ENCODE measurements around the gene MMP23B. TPM values are rescaled to one million over a fixed set of nuclear protein-coding genes. Genes with fewer than 3 reads are reported as not detected.
A peak's percentile ranks its signal among the peaks of the same experiment; 100 is the strongest.

The MMP23B gene
- total and polyA plus RNA-seq, 7 donors = 1.8 to 58.7 (median 3.6) TPM

DNA sequence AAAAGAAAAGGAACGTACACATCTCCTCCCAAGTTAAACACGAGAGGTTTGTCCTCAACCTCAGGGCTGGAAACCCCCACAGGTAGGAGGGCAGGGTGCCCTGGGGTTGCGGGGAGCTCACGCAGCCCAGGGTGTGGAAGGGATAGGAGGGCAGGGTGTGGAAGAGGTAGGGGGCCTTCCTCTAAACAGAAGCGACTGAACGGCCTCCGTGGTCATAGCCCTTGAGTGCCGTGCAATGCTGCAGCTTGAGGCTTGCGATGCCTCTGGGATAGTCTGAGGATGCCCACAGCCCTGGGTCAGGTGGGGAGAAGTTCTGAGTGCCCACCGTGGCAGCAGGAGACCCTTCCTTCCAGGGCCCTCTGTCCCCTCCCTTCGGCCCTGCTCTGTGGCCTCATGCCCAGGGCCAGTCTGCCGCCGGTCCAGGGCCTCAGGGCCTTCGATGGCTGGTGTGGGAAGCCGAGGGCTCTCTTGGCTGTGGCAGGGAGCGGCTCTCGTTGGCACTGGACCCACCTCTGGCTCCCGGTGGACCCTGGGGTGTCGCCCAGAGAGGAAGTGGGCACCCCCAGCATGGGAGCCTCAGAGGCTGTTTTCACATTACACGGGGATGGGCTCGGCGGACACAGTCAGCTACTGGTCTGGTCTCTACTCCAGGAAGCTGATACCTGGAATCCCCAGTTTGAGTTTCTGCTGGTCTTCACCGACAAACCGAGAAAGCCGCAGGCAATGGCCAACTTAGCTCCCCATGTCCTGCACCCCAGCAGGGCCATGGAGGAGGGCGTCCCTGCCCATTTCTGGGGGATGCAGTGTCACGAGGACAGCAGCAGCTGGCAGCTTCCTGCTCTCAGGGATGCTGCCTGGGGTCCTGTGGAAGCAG, 33.2 kb downstream of the MMP23B start:
- H3K36me3 ChIP-seq = peaks cover 13 to 55% (median 34%) of the 10 kb centered on the region in 4 donors
- TF ChIP-seq POLR2AphosphoS5 (IDR thresholded peaks at IDR 0.05) (peak in 1 of 4 donors; percentile 3), EP300 (IDR thresholded peaks at IDR 0.05) (no peak)
- no peaks in the 10 kb centered on the region for H3K4me1 ChIP-seq
- H3K4me3 ChIP-seq = no peak overlapping the region
- intact Hi-C loops (cut with DNase I) = no loop called here
- WGBS, 2 donors = 91 to 95% methylated on average over 27 of the region's 27 CpGs
- DNase-seq = peak; percentile 60
- H3K9me3 ChIP-seq = no peaks in the 10 kb centered on the region
- no peak overlapping the region for H3K27ac ChIP-seq
- no peaks in the 10 kb centered on the region for H3K27me3 ChIP-seq

DNA sequence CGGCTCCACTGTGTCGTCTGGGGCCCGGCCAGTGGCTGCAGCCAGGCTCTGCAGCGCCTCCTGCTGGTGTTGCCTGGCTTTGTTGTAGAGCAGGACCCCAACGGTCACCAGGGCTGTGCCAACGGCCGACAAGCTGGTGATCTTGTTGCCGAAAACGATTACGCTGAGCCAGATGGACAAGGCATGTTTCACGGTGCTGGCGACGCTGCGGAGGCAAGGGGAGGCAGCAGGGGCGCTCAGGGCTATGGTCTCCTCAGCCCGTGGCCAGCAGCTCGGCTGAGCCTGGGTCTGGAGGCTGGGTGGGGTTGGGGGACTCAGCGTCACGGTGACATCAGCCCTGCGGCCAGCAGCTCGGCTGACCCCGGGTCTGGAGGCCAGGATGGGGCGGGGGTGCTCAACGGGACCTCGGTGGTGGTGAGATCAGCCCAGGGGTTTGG, 33.9 kb downstream of the MMP23B start:
- intact Hi-C loops (cut with DNase I) = no loop called here
- WGBS, 2 donors = 88 to 91% methylated on average over 25 of the region's 25 CpGs
- H3K27ac ChIP-seq = no peak overlapping the region
- DNase-seq = peak; percentile 59
- H3K27me3 ChIP-seq = no peaks in the 10 kb centered on the region
- peaks cover 13 to 62% (median 37%) of the 10 kb centered on the region in 4 donors for H3K36me3 ChIP-seq
- H3K4me1 ChIP-seq = no peaks in the 10 kb centered on the region
- no peaks in the 10 kb centered on the region for H3K9me3 ChIP-seq
- TF ChIP-seq POLR2AphosphoS5 (IDR thresholded peaks at IDR 0.05) (no peak), EP300 (IDR thresholded peaks at IDR 0.05) (no peak), POLR2A (IDR thresholded peaks at IDR 0.05) (no peak)
- TF ChIP-seq, protein P1, sequence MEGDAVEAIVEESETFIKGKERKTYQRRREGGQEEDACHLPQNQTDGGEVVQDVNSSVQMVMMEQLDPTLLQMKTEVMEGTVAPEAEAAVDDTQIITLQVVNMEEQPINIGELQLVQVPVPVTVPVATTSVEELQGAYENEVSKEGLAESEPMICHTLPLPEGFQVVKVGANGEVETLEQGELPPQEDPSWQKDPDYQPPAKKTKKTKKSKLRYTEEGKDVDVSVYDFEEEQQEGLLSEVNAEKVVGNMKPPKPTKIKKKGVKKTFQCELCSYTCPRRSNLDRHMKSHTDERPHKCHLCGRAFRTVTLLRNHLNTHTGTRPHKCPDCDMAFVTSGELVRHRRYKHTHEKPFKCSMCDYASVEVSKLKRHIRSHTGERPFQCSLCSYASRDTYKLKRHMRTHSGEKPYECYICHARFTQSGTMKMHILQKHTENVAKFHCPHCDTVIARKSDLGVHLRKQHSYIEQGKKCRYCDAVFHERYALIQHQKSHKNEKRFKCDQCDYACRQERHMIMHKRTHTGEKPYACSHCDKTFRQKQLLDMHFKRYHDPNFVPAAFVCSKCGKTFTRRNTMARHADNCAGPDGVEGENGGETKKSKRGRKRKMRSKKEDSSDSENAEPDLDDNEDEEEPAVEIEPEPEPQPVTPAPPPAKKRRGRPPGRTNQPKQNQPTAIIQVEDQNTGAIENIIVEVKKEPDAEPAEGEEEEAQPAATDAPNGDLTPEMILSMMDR (IDR thresholded peaks at IDR 0.05) = peak in 3 of 4 experiments; percentile 14 to 35 (median 17)
- H3K4me3 ChIP-seq = no peak overlapping the region

DNA sequence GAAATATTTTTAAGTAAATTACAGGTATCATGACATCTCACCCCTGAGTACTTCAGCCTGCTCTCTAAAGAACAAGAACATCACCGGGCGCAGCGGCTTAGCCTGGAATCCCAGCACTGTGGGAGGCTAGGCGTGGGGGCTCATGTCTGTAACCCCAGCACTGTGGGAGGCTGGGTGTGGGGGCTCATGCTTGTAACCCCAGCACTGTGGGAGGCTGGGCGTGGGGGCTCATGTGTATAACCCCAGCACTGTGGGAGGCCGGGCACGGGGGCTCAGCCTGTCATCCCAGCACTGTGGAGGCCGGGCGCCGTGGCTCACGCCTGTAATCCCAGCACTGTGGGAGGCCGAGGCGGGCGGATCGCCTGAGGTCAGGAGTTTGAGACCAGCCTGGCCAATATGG, 34.6 kb downstream of the MMP23B start:
- TF ChIP-seq POLR2A (IDR thresholded peaks at IDR 0.05) (no peak), POLR2AphosphoS5 (IDR thresholded peaks at IDR 0.05) (no peak), EP300 (IDR thresholded peaks at IDR 0.05) (no peak)
- TF ChIP-seq, protein P1 (IDR thresholded peaks at IDR 0.05) = no peak
- Histone ChIP-seq H3K27ac (no peak overlapping the region), H3K27me3 (no peaks in the 10 kb centered on the region), H3K36me3 (peaks cover 13 to 69% (median 41%) of the 10 kb centered on the region in 4 donors), H3K4me3 (no peak overlapping the region), H3K4me1 (no peaks in the 10 kb centered on the region), H3K9me3 (no peaks in the 10 kb centered on the region)
- intact Hi-C loops (cut with DNase I) = no loop called here
- peak; percentile 48 for DNase-seq
- 96% methylated on average over 15 of the region's 15 CpGs for WGBS, 2 donors

DNA sequence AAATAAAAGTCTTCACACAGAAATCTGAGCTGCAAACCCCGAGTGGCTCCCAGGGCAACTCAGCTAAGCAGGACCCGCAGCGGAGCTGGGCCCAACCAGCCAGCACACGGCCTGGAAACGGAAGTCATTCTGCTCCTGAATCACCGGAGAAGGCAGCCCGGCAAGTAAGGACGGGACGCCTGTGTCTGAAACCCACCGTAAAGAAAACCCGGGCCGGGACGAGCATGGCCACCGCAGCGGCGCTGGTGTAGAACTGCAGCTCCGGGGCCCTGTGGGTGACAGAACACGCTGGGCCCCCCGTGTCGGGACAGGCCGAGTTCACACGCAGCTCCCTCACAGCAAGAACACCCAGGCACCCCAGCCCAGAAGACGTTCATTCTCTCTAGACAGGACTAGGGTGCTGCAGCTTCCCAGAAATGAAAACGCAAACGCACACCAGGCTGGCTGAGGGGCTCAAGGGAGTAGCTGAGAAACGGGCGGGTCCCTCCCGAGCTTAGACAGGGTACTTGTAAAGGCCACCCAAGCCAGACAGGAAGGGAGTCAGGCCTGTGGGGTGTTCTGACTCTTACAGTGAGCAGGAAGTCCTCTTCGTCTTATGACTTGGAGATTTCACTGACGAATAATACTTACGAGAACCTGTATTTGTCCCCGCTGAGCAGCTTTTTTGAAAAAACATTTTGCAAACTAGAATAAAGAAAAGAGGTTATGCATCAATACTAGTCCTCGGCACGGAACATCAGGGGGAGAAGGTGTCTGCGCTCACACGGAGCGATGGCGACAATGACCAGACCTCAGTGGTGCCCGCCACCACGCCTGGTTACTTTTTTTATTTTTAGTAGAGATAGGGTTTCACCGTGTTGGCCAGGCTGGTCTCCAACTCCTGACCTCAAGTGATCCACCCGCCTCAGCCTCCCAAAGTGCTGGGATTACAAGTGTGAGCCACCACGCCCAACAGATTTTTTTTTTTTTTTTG, 37.8 kb downstream of the MMP23B start:
- intact Hi-C loops (cut with DNase I) = no loop called here
- Histone ChIP-seq H3K4me1 (no peaks in the 10 kb centered on the region), H3K4me3 (no peak overlapping the region), H3K27me3 (no peaks in the 10 kb centered on the region), H3K9me3 (no peaks in the 10 kb centered on the region), H3K36me3 (peaks cover 13 to 81% (median 47%) of the 10 kb centered on the region in 4 donors), H3K27ac (no peak overlapping the region)
- WGBS, 2 donors = 92 to 95% methylated on average over 43 of the region's 43 CpGs
- DNase-seq = peak; percentile 59
- no peak for TF ChIP-seq POLR2AphosphoS5 (IDR thresholded peaks at IDR 0.05)
- TF ChIP-seq, protein P1 (IDR thresholded peaks at IDR 0.05) = no peak
- no peak for TF ChIP-seq POLR2A (IDR thresholded peaks at IDR 0.05)
- TF ChIP-seq EP300 (IDR thresholded peaks at IDR 0.05) = no peak

Data from sigmoid colon (tissue), 7 donors.